ENCODE data around the gene ALK.

DNA sequence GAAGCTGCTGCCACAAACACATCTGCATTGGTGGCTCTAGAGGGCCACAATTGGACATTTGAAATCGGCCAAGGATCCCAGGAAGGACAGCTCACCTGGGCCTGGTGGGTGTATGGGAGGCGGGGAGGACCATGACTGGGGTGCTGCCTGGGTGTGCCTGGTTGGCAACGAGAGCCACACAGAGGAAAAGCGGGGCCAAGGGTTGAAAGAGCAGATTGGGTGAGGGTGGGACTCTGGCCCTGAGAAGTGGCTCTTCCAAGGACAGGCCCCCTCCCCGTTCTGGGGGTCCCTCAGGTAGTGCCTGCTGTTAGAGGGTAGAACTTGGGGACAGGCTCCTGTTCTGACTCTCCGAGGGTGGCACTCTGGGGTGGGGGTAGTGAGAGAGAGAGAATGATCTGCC is 703.3 kb downstream of the ALK start:
- TF ChIP-seq, protein P1, sequence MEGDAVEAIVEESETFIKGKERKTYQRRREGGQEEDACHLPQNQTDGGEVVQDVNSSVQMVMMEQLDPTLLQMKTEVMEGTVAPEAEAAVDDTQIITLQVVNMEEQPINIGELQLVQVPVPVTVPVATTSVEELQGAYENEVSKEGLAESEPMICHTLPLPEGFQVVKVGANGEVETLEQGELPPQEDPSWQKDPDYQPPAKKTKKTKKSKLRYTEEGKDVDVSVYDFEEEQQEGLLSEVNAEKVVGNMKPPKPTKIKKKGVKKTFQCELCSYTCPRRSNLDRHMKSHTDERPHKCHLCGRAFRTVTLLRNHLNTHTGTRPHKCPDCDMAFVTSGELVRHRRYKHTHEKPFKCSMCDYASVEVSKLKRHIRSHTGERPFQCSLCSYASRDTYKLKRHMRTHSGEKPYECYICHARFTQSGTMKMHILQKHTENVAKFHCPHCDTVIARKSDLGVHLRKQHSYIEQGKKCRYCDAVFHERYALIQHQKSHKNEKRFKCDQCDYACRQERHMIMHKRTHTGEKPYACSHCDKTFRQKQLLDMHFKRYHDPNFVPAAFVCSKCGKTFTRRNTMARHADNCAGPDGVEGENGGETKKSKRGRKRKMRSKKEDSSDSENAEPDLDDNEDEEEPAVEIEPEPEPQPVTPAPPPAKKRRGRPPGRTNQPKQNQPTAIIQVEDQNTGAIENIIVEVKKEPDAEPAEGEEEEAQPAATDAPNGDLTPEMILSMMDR (IDR thresholded peaks at IDR 0.05), result no peak
- TF ChIP-seq POLR2A (IDR thresholded peaks at IDR 0.05), result no peak
